ENCODE data around the gene POC1A. TPM values are rescaled to one million over a fixed set of nuclear protein-coding genes. Genes with fewer than 3 reads are reported as not detected.
A peak's percentile ranks its signal among the peaks of the same experiment; 100 is the strongest.

The POC1A gene
- polyA plus RNA-seq: 1 to 10 TPM; 1.7 to 5.2 TPM

- no peaks in the 10 kb centered on the region for H3K9me3 ChIP-seq (ENCODE audit: control insufficient read depth in 2 of 2, insufficient read depth in 1 of 2, low read depth in 1 of 2, low read length in 1 of 2)
- H3K4me1 ChIP-seq (ENCODE audit: control insufficient read depth in 2 of 2, insufficient read depth in 2 of 2, low read length in 1 of 2): peaks cover 3 to 4% of the 10 kb centered on the region in 2 donors
- no peaks in the 10 kb centered on the region for H3K36me3 ChIP-seq (ENCODE audit: control insufficient read depth in 2 of 2, insufficient read depth in 2 of 2, low read length in 1 of 2)
- peak within 1 kb of the TSS; percentile 89 to 93 for H3K27ac ChIP-seq (ENCODE audit: low read depth in 2 of 2, low read length in 1 of 2)
- no peaks in the 10 kb centered on the region for H3K27me3 ChIP-seq (ENCODE audit: control insufficient read depth in 1 of 2, insufficient read depth in 2 of 2, low read length in 2 of 2)
- H3K4me3 ChIP-seq (ENCODE audit: low read depth in 1 of 2, low read length in 2 of 2): peak within 1 kb of the TSS; percentile 63 to 76
- 0 to 1% methylated on average over 79 to 83 of the region's 83 CpGs for WGBS, 2 donors
These were observed at the start of gene POC1A for GRCh38 chr3:52154135-52155094. Gene POC1A (minus strand): TSS chr3:52154423. CDS start chr3:52154372, 51 bp downstream.

GRCh38 chr3:52203701-52204100, 49.5 kb upstream of the POC1A start:
- H3K36me3 ChIP-seq (ENCODE audit: control insufficient read depth in 2 of 2, insufficient read depth in 2 of 2, low read length in 1 of 2): peaks cover 10 to 25% of the 10 kb centered on the region in 2 donors
- no peaks in the 10 kb centered on the region for H3K27me3 ChIP-seq (ENCODE audit: control insufficient read depth in 1 of 2, insufficient read depth in 2 of 2, low read length in 2 of 2)
- H3K27ac ChIP-seq (ENCODE audit: low read depth in 2 of 2, low read length in 1 of 2): peak overlapping the region in 1 of 2 donors; percentile 55
- no peak overlapping the region for H3K4me3 ChIP-seq (ENCODE audit: low read depth in 1 of 2, low read length in 2 of 2)
- H3K4me1 ChIP-seq (ENCODE audit: control insufficient read depth in 2 of 2, insufficient read depth in 2 of 2, low read length in 1 of 2): peaks cover 2 to 11% of the 10 kb centered on the region in 2 donors
- no peaks in the 10 kb centered on the region for H3K9me3 ChIP-seq (ENCODE audit: control insufficient read depth in 2 of 2, insufficient read depth in 1 of 2, low read depth in 1 of 2, low read length in 1 of 2)
- 82 to 83% methylated on average over 1 of the region's 1 CpG for WGBS, 2 donors

GRCh38 chr3:52202384-52203077, 48.3 kb upstream of the POC1A start:
- Histone ChIP-seq H3K9me3 (ENCODE audit: control insufficient read depth in 2 of 2, insufficient read depth in 1 of 2, low read depth in 1 of 2, low read length in 1 of 2) (no peaks in the 10 kb centered on the region), H3K27ac (ENCODE audit: low read depth in 2 of 2, low read length in 1 of 2) (no peak overlapping the region), H3K4me3 (ENCODE audit: low read depth in 1 of 2, low read length in 2 of 2) (no peak overlapping the region), H3K4me1 (ENCODE audit: control insufficient read depth in 2 of 2, insufficient read depth in 2 of 2, low read length in 1 of 2) (peaks cover 2 to 14% of the 10 kb centered on the region in 2 donors), H3K36me3 (ENCODE audit: control insufficient read depth in 2 of 2, insufficient read depth in 2 of 2, low read length in 1 of 2) (peaks cover 10 to 17% of the 10 kb centered on the region in 2 donors), H3K27me3 (ENCODE audit: control insufficient read depth in 1 of 2, insufficient read depth in 2 of 2, low read length in 2 of 2) (no peaks in the 10 kb centered on the region)
- WGBS, 2 donors: 82 to 83% methylated on average over 4 of the region's 4 CpGs

GRCh38 chr3:52200981-52201679, 46.9 kb upstream of the POC1A start:
- WGBS, 2 donors: 86 to 87% methylated on average over 5 of the region's 5 CpGs
- peaks cover 10% of the 10 kb centered on the region in 2 donors for H3K36me3 ChIP-seq (ENCODE audit: control insufficient read depth in 2 of 2, insufficient read depth in 2 of 2, low read length in 1 of 2)
- no peaks in the 10 kb centered on the region for H3K27me3 ChIP-seq (ENCODE audit: control insufficient read depth in 1 of 2, insufficient read depth in 2 of 2, low read length in 2 of 2)
- H3K4me1 ChIP-seq (ENCODE audit: control insufficient read depth in 2 of 2, insufficient read depth in 2 of 2, low read length in 1 of 2): peaks cover 2 to 20% of the 10 kb centered on the region in 2 donors
- H3K4me3 ChIP-seq (ENCODE audit: low read depth in 1 of 2, low read length in 2 of 2): no peak overlapping the region
- no peaks in the 10 kb centered on the region for H3K9me3 ChIP-seq (ENCODE audit: control insufficient read depth in 2 of 2, insufficient read depth in 1 of 2, low read depth in 1 of 2, low read length in 1 of 2)
- no peak overlapping the region for H3K27ac ChIP-seq (ENCODE audit: low read depth in 2 of 2, low read length in 1 of 2)

GRCh38 chr3:52198643-52199608, 44.7 kb upstream of the POC1A start:
- peaks cover 2 to 16% of the 10 kb centered on the region in 2 donors for H3K4me1 ChIP-seq (ENCODE audit: control insufficient read depth in 2 of 2, insufficient read depth in 2 of 2, low read length in 1 of 2)
- H3K36me3 ChIP-seq (ENCODE audit: control insufficient read depth in 2 of 2, insufficient read depth in 2 of 2, low read length in 1 of 2): peaks cover 5 to 8% of the 10 kb centered on the region in 2 donors
- WGBS, 2 donors: 43 to 47% methylated on average over 14 of the region's 14 CpGs

GRCh38 chr3:52197842-52198625, 43.8 kb upstream of the POC1A start, which contains the start of gene ALAS1:
Gene ALAS1 (plus strand): TSS chr3:52198160. CDS start chr3:52199242, 1,082 bp downstream.
- peaks cover 5 to 7% of the 10 kb centered on the region in 2 donors for H3K36me3 ChIP-seq (ENCODE audit: control insufficient read depth in 2 of 2, insufficient read depth in 2 of 2, low read length in 1 of 2)
- no peaks in the 10 kb centered on the region for H3K27me3 ChIP-seq (ENCODE audit: control insufficient read depth in 1 of 2, insufficient read depth in 2 of 2, low read length in 2 of 2)
- 1% methylated on average over 63 to 71 of the region's 71 CpGs for WGBS, 2 donors
- peak within 1 kb of the TSS; percentile 72 to 90 for H3K4me3 ChIP-seq (ENCODE audit: low read depth in 1 of 2, low read length in 2 of 2)
- H3K27ac ChIP-seq (ENCODE audit: low read depth in 2 of 2, low read length in 1 of 2): peak within 1 kb of the TSS; percentile 79 to 89
- H3K9me3 ChIP-seq (ENCODE audit: control insufficient read depth in 2 of 2, insufficient read depth in 1 of 2, low read depth in 1 of 2, low read length in 1 of 2): no peaks in the 10 kb centered on the region
- peaks cover 5 to 16% of the 10 kb centered on the region in 2 donors for H3K4me1 ChIP-seq (ENCODE audit: control insufficient read depth in 2 of 2, insufficient read depth in 2 of 2, low read length in 1 of 2)

More at GRCh38 chr3:52198643-52199608, 44.7 kb upstream of the POC1A start:
- H3K27me3 ChIP-seq (ENCODE audit: control insufficient read depth in 1 of 2, insufficient read depth in 2 of 2, low read length in 2 of 2): no peaks in the 10 kb centered on the region
- H3K4me3 ChIP-seq (ENCODE audit: low read depth in 1 of 2, low read length in 2 of 2): peak overlapping the region; percentile 72 to 90
- no peaks in the 10 kb centered on the region for H3K9me3 ChIP-seq (ENCODE audit: control insufficient read depth in 2 of 2, insufficient read depth in 1 of 2, low read depth in 1 of 2, low read length in 1 of 2)
- H3K27ac ChIP-seq (ENCODE audit: low read depth in 2 of 2, low read length in 1 of 2): peak overlapping the region; percentile 79 to 89

DNA sequence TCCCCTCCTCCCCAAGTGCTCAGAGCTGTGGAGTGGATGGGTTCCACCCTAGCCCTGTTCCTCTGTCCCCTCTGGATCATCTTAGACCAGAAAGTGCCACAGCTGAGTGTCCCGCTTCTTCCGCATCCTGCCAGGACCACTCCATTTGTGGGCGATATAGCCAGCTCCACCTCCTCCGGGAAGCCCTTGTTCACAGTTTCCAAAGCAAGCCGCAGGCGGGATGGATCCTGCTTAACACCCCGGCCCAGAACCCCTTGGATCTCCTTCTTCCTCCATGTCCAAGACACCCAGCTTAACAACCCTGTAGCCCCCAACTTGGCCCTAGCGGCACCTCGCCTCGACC, 43.2 kb upstream of the POC1A start:
- H3K4me1 ChIP-seq (ENCODE audit: control insufficient read depth in 2 of 2, insufficient read depth in 2 of 2, low read length in 1 of 2): peaks cover 7 to 16% of the 10 kb centered on the region in 2 donors

DNA sequence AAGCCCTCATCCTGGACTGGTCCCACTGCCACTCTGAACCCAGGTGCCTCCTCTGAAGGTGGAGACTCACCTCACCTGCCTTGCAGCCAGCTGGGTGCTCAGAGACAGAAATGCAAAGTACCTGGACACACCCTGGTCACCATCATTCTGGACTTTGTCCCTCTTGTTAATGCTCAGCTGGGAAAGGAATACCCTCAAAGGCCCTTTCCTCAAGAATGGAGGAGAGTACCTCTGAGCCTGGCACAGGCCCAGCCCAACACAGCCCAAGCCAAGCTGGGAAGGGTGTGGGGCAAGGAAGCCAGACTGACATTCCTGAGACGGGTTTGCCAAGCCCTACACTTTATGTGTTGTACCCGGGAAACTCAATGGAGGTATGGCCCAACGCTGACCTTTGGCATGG, 42.8 kb upstream of the POC1A start:
- H3K4me3 ChIP-seq (ENCODE audit: low read depth in 1 of 2, low read length in 2 of 2): no peak overlapping the region
- H3K4me1 ChIP-seq (ENCODE audit: control insufficient read depth in 2 of 2, insufficient read depth in 2 of 2, low read length in 1 of 2): peaks cover 7 to 15% of the 10 kb centered on the region in 2 donors
- 45 to 58% methylated on average over 3 of the region's 3 CpGs for WGBS, 2 donors
- H3K9me3 ChIP-seq (ENCODE audit: control insufficient read depth in 2 of 2, insufficient read depth in 1 of 2, low read depth in 1 of 2, low read length in 1 of 2): no peaks in the 10 kb centered on the region
- H3K27me3 ChIP-seq (ENCODE audit: control insufficient read depth in 1 of 2, insufficient read depth in 2 of 2, low read length in 2 of 2): no peaks in the 10 kb centered on the region
- H3K36me3 ChIP-seq (ENCODE audit: control insufficient read depth in 2 of 2, insufficient read depth in 2 of 2, low read length in 1 of 2): peaks cover 0 to 2% of the 10 kb centered on the region in 2 donors
- peak overlapping the region in 1 of 2 donors; percentile 67 for H3K27ac ChIP-seq (ENCODE audit: low read depth in 2 of 2, low read length in 1 of 2)

More for the DNA sequence above, 43.2 kb upstream of the POC1A start:
- Histone ChIP-seq H3K36me3 (ENCODE audit: control insufficient read depth in 2 of 2, insufficient read depth in 2 of 2, low read length in 1 of 2) (peaks cover 3 to 4% of the 10 kb centered on the region in 2 donors), H3K9me3 (ENCODE audit: control insufficient read depth in 2 of 2, insufficient read depth in 1 of 2, low read depth in 1 of 2, low read length in 1 of 2) (no peaks in the 10 kb centered on the region), H3K27ac (ENCODE audit: low read depth in 2 of 2, low read length in 1 of 2) (peak overlapping the region; percentile 49 to 67), H3K4me3 (ENCODE audit: low read depth in 1 of 2, low read length in 2 of 2) (peak overlapping the region; percentile 72 to 90), H3K27me3 (ENCODE audit: control insufficient read depth in 1 of 2, insufficient read depth in 2 of 2, low read length in 2 of 2) (no peaks in the 10 kb centered on the region)
- WGBS, 2 donors: 41 to 45% methylated on average over 10 of the region's 10 CpGs
